ENCODE data around the gene TLCD3B.
"Not testable (repeated sequence)": the region's sequence is repeated elsewhere in the genome, so short reads cannot be mapped to it uniquely, and the experiment has no call there.

The TLCD3B gene

GRCh38 chr16:30060836-30061554, 29.9 kb upstream of the TLCD3B start:
- DNase-seq, result no peak

- DNase-seq, result no peak
These were observed 29.3 kb upstream of the TLCD3B start for GRCh38 chr16:30060346-30060745.

DNA sequence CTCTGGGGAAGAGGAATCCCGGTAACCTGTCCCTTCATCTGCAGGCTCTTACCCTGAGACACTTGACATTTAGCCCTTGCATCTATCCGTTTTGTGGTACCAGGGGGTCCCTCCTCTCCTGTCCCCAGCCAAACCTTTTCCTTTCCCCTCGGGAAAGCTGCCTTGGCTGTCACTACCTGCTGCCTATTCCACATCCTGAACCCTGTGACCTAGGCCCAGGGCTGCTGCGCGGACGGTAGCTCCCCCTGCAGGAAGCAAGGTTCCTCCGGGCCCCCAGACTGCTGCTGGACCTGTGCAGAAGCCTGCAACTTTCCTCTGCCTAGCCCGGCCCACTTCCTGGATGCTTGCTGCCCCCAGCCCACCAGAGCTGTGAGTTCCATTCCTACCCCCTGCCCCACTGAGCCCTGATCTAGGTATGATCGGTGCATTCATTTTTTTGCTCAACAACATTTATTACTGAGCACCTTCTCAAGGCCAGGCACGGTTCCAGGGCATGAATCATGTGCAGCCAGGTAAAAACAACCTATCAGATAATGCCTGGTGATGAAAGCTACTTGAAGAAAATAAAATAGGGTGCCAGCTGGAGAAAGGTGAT, 24.0 kb upstream of the TLCD3B start:
- no peak for DNase-seq

- DNase-seq, result no peak
These were observed 23.4 kb upstream of the TLCD3B start for GRCh38 chr16:30054451-30054850.

- DNase-seq, result no peak
These were observed 22.4 kb upstream of the TLCD3B start for GRCh38 chr16:30053376-30054015.

DNA sequence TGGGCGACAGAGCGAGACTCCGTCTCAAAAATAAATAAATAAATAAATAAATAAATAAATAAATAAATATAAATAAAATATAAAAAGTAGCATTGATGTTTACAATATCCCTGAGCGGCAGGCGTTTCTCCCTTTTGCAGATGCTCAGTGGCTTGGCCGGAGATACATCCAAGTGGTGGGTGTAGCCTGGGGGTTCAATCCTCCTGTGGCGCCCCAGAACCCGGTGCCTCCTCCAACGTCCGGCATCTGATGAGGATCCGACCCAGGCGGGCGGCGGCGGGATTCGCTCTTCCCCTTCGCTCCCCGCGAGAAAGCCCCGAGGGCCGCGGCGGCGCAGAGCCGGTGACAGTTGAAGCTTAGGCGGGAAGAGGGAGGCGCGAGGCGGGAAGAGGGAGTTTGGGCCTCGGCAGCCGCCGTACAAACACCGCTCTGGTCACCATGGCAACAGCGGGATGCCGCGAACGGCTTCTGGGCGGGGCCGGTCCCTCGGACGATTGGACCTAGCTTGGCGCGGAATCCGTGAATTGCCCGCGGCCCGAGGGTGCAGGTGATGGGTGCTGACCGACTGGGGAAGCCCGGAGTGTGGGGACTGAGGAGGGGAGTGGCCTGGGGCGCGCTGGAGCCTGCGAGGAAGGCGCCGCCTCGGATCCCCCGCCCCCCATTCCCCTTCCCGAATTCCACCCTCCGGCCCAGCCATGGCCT, 21.8 kb upstream of the TLCD3B start:
- peak; percentile 80 for DNase-seq

DNA sequence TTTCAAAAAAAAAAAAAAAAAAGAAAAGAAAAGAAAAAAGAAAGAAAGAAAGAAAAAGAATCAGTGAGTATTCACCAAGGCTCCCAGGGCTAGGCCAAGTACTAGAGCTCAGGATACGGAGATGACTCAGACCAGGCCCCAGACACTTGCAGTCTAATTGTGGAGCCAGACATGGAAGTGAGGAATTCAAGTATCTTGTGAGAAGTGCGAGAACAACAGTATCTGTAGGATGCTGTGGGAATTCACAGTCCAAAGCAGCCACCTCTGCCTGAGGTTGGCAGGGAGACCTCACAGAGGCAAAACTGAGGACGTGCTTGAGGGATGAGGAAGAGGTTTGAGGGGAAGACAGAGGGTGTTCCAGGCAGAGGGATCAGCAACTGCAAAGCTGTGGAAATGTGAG, 20.4 kb upstream of the TLCD3B start:
- no peak for DNase-seq

- DNase-seq, result no peak
These were observed 18.8 kb upstream of the TLCD3B start for GRCh38 chr16:30049871-30050270.

- no peak for DNase-seq
These were observed 15.5 kb upstream of the TLCD3B start for GRCh38 chr16:30046588-30046987.

DNA sequence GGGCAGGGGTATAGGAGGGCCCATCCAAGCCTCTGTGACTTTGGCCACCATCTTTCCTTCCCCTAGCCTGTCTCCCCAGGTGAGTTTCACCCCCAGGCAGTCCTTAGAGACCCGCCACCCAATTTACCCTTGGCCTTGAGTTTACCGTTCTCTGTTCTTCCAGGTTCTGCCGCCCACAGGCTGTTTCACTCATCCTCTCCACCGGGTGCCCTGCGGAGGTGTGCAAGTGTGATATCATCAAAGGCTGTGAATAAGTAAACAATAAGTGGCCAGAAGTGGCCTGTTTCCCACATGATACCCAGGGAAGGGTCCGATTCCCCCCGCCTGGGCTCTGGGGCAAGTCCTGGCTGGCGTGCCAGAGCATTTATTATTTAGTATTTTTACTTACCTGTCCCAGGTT, 15.1 kb upstream of the TLCD3B start:
- no peak for DNase-seq

GRCh38 chr16:30041841-30042240, 10.8 kb upstream of the TLCD3B start:
- DNase-seq, result no peak

- DNase-seq, result not testable (repeated sequence)
These were observed 9.6 kb upstream of the TLCD3B start for GRCh38 chr16:30040690-30041089.

GRCh38 chr16:30040221-30040620, 9.2 kb upstream of the TLCD3B start:
- DNase-seq, result no peak

DNA sequence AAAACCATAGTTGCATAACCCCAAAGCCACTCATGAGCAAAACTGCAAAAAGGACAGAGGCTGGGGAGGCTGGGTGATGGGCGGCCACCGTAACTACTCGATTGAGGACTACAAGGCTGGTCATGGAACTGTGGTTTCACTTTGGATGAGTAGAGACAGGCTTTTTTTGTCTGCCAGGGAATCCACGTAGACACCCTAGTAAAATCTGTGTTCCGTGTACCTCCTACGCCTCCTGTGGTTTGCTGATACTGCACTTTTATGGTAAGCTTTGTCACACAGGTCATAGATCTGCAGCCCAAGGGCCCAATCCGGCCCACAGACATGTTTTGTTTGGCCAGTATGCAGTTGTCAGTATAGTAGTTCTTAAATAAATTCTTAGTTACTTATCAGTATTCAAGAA, 2.2 kb upstream of the TLCD3B start:
- peak; percentile 41 for DNase-seq

- peak; percentile 28 for DNase-seq
These were observed 1.2 kb upstream of the TLCD3B start for GRCh38 chr16:30032083-30032819.

DNA sequence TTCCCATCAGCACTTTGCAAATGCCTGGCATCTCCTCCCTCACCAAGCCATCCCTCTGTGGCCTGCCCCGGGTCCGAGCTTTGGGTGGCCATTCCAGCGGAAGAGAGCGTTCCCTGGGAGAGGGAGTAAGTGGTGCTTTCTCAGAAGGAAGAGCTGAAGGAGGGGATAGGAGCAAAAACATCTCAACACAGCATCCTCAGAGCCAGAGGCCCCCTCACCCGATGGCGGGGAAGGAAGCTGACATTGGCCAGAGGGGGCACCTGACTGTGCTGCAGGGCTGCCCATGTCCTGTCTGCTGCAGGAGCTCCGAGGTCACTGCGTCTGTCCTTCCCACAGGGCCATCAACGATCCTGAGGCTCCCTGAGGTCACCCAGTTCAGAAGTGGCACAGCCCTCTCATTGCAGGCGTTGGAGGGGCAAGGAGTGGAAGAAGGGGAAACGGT, 427 bp upstream of the TLCD3B start:
- DNase-seq, result no peak

DNA sequence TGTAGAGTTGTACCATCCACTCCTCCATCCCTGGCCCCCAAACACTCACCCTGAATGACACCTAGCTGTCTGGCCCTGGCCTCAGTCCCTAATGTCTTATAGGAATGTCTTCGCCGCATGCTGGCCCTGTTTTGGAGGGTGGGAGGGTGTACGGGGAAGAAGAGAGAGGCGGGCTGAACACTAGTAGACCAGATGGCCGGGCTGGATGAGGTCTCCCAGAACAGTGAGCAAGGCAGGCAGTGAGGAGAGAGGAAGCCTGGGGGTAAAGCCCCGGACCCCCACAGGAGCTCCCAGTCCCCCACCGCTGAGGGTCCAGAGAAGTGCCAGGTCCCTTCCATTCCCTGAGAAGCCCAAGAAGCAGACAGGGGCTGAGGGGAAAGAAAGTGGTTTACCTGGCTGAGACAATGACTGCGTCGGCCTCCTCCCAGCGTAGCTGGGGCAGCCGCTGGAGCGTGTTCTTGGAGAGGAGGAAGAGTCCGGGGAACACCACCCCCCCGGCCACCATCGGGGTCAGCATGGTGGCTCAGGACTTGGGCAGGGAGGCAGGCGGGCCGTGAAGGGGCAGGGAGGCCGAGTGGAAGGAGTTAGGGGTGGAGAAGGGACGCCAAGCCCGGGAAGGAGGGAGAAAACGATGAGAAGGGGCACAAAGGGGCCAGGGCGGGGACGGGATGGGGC, 923 bp downstream of the TLCD3B start:
- no peak for DNase-seq

DNA sequence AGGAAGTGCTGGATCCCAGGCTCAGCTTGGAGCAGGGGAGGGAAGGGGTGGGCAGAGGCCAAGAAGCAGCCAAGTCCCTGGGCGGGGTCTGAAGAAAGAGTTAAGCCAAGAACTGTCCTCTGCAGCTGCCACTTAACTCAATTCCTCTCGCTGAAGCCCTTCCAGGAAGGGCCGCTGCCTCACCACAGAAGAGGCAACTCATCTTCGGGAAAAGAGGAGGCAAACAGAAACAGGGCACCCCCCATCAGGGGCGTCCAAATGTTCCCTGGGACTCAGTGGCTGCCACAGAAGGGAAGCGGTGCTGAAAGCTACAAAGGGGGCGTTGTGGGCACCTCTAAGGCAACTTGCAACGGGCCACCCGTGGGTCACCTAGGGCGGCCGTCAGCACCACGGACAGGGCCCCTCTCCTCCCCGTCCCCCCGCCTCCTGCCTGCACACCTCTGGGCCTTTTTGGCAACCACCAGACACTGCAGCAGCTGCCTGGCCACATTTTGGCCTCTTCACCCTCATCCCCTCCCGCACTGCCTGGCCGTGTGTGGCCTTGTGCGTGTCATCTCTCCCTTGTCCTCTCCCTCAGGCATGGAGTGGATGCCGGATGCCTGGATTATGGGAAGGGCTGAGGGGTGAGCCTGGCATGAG, 2.5 kb downstream of the TLCD3B start:
- no peak for DNase-seq

DNA sequence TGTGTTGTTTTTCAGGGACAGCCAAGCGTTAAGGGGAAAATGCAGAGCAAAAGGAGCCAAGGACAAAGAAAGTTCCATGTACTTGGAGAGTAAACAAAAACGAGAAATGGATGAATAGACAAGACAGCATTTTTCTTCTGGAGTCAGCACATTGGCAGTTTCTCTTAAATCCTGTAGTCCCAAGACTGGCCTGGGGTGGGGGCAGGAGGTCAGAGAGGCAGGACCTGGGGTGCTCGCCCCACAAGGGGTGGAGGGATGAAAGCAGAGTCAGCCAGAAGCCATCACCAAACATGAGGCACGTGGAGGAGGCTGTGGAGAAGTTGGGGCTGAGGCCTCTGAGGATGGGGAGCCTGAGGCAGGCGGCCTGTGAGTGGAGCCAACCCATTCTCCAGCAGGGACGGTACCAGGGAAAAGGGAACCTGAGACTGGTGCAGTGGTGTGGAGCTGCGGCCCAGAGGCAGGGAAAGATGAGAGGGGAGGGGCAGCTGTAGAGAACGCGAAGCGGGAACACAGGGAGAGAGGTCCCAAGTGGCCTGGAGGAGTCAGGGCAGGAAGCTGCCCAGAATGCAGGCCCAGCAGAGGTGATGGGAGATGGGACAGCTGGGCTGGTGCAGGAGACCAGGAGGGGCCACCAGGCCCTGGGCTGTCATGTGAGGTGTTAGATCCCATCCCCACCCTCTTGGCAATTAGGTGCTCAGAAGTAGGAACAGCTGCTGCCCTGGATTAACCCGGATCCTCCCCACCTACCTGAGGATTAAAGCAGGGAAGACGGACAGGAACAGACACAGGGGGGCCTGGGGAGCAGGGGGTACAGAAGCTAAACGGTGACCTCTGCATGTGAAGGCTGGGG, 3.3 kb downstream of the TLCD3B start:
- no peak for DNase-seq

DNA sequence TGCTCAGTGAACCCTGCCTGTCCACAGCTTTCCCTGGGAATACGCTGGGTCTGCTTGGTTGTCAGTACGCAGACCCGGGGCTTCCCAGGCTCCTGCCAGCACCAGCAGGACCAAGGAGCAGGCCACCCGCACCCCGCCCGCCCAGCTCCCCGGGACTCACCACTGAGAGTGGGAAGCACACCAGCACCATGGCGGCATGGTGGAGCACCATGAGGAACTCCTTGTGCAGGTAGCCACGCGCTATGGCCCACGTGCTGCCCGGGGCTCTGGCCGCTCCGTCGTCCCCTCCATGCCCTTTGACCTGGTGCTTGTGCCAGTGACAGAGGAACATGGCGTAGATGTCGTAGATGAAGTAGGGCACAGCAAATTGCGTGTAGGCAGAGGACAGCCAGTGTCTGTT, 4.6 kb downstream of the TLCD3B start:
- DNase-seq, result no peak

GRCh38 chr16:30025574-30025973, 5.5 kb downstream of the TLCD3B start:
- DNase-seq, result no peak

Measured in kidney glomerular epithelial cell (primary cell).